Thymus (tissue), 11 donors: ENCODE data around the gene SH3BP2. TPM values are rescaled to one million over a fixed set of nuclear protein-coding genes. Genes with fewer than 3 reads are reported as not detected.
"Not testable (repeated sequence)": the region's sequence is repeated elsewhere in the genome, so short reads cannot be mapped to it uniquely, and the experiment has no call there.

Experiments used
- DNase-seq, 9 donors: peaks; one replicate each; pipeline ENCODE4 v3.0.0-alpha.2; 2013; ENCODE audit warnings: low spot score in 9 of 9, low read depth in 6 of 9, missing footprints in 1 of 9
- H3K27ac ChIP-seq, 2 donors: one replicate each; pipeline ENCODE4 v1.5.1; 2013; ENCODE audit warnings: control low read depth in 1 of 2, low read depth in 1 of 2, low read length in 1 of 2, mild to moderate bottlenecking in 1 of 2, moderate library complexity in 1 of 2
- H3K27me3 ChIP-seq, 2 donors: one replicate each; pipeline ENCODE4 v1.5.1; 2013; ENCODE audit warnings: low read length in 1 of 2; ENCODE audit not compliant: control insufficient read depth in 2 of 2, insufficient read depth in 1 of 2
- H3K36me3 ChIP-seq, 2 donors: one replicate each; pipeline ENCODE4 v1.5.1; 2013; ENCODE audit warnings: low read length in 1 of 2, mild to moderate bottlenecking in 1 of 2, moderate library complexity in 1 of 2; ENCODE audit not compliant: control insufficient read depth in 2 of 2, insufficient read depth in 2 of 2
- H3K4me1 ChIP-seq, 2 donors: one replicate each; pipeline ENCODE4 v1.5.1; 2013; ENCODE audit warnings: low read length in 2 of 2; ENCODE audit not compliant: control insufficient read depth in 2 of 2, insufficient read depth in 2 of 2
- H3K4me3 ChIP-seq, 2 donors: one replicate each; pipeline ENCODE4 v1.5.1; 2013; ENCODE audit warnings: low read length in 2 of 2, control low read depth in 1 of 2, mild to moderate bottlenecking in 1 of 2
- H3K9me3 ChIP-seq, 2 donors: one replicate each; pipeline ENCODE4 v1.5.1; 2013; ENCODE audit warnings: low read length in 1 of 2, mild to moderate bottlenecking in 1 of 2; ENCODE audit not compliant: control insufficient read depth in 2 of 2, insufficient read depth in 1 of 2
- WGBS: extraction: QIAGEN DNeasy Blood & Tissue Kit; methylation state at CpG from one replicate; pipeline ENCODE4 v1.1.7; 2013; 5-methylcytosine and 5-hydroxymethylcytosine counted together
- polyA plus RNA-seq: library from polyadenylated mRNA; stranded (reverse); fragments of 200-250 nt; gene quantifications from one replicate; pipeline ENCODE4 v1.2.3, GENCODE V29; 2013
- total RNA-seq: library from RNA; stranded (reverse); fragments of 120-200 nt; gene quantifications from one replicate; pipeline ENCODE4 v1.2.4, GENCODE V29; 2013
- donor health status: healthy.

The SH3BP2 gene
- total and polyA plus RNA-seq, 2 donors = 10.6 to 43.9 TPM

GRCh38 chr4:2771264-2771663 lies 21.6 kb upstream of the SH3BP2 start:
- H3K27me3 ChIP-seq = no peaks in the 10 kb centered on the region
- DNase-seq = no peak
- peaks cover 0 to 2% of the 10 kb centered on the region in 2 donors for H3K4me1 ChIP-seq
- H3K9me3 ChIP-seq = peaks cover 0 to 14% of the 10 kb centered on the region in 2 donors
- 93% methylated on average over 3 of the region's 3 CpGs for WGBS
- H3K27ac ChIP-seq = no peak overlapping the region
- no peak overlapping the region for H3K4me3 ChIP-seq
- no peaks in the 10 kb centered on the region for H3K36me3 ChIP-seq

GRCh38 chr4:2780643-2781042 lies 12.2 kb upstream of the SH3BP2 start:
- H3K27ac ChIP-seq, H3K4me3 ChIP-seq, H3K9me3 ChIP-seq, DNase-seq, H3K36me3 ChIP-seq, H3K4me1 ChIP-seq, H3K27me3 ChIP-seq: not testable (repeated sequence)
- whole genome bisulfite sequencing = 97% methylated on average over 5 of the region's 5 CpGs

DNA sequence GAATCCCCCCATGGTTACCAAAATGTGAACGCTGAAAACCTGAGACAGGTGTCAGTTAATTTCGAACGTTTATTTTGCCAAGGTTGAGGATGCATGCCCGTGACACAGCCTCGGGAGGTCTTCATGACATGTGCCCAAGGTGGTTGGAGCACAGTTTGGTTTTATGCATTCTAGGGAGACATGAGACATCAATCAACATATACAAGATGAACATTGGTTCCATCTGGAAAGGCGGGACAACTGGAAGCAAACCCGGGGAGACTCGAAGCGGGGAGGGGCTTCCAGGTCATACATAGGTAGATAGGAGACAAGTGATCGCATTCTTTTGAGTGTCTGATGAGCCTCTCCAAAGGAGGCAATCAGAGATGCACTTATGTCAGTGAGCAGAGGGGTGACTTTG lies 11.0 kb upstream of the SH3BP2 start:
- Histone ChIP-seq H3K36me3 (no peaks in the 10 kb centered on the region), H3K4me3 (no peak overlapping the region), H3K9me3 (no peaks in the 10 kb centered on the region), H3K4me1 (peaks cover 16 to 19% of the 10 kb centered on the region in 2 donors), H3K27me3 (no peaks in the 10 kb centered on the region), H3K27ac (no peak overlapping the region)
- 95% methylated on average over 10 of the region's 10 CpGs for WGBS
- no peak for DNase-seq

- Histone ChIP-seq H3K9me3 (no peaks in the 10 kb centered on the region), H3K4me3 (no peak overlapping the region), H3K27ac (no peak overlapping the region), H3K27me3 (no peaks in the 10 kb centered on the region), H3K36me3 (no peaks in the 10 kb centered on the region), H3K4me1 (peaks cover 32 to 34% of the 10 kb centered on the region in 2 donors)
- DNase-seq = no peak
- WGBS = 93% methylated on average over 4 of the region's 4 CpGs
Observed at GRCh38 chr4:2783790-2784189, 9.1 kb upstream of the SH3BP2 start.

DNA sequence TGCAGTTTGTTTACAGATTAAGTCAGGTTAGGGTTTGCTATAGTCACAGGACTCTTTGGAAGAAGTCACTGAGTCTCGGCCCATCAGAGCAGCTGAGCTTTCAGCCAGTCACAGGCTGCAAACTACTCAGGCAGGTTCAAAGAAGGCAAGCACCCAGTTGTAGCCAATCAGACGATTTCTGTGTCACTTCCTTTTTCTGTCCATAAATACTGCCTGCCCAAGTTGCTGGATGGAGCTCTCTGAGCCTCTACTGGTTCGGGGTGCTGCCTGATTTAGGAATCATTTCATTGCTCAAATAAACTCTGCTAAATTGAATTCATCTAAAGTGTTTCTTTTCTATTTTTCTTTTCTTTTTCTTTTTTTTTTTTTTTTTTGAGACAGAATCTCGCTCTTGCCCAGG lies 7.3 kb upstream of the SH3BP2 start:
- Histone ChIP-seq H3K9me3 (peaks cover 0 to 6% of the 10 kb centered on the region in 2 donors), H3K36me3 (no peaks in the 10 kb centered on the region), H3K27me3 (no peaks in the 10 kb centered on the region), H3K4me1 (peaks cover 32 to 42% of the 10 kb centered on the region in 2 donors), H3K4me3 (no peak overlapping the region), H3K27ac (peak overlapping the region in 1 of 2 donors; percentile 71)
- WGBS = 38% methylated on average over 4 of the region's 4 CpGs
- peak in 6 of 9 donors; percentile 68 to 88 (median 78) for DNase-seq

- H3K27me3 ChIP-seq = peaks cover 0 to 3% of the 10 kb centered on the region in 2 donors
- peak overlapping the region; percentile 71 to 76 for H3K27ac ChIP-seq
- no peak overlapping the region for H3K4me3 ChIP-seq
- DNase-seq = peak in 1 of 9 donors; percentile 39
- H3K4me1 ChIP-seq = peaks cover 32 to 42% of the 10 kb centered on the region in 2 donors
- H3K9me3 ChIP-seq = peaks cover 0 to 6% of the 10 kb centered on the region in 2 donors
- 84% methylated on average over 7 of the region's 7 CpGs for WGBS
- no peaks in the 10 kb centered on the region for H3K36me3 ChIP-seq
Observed at GRCh38 chr4:2786152-2786671, 6.7 kb upstream of the SH3BP2 start.

GRCh38 chr4:2786794-2787229 lies 6.1 kb upstream of the SH3BP2 start:
- Histone ChIP-seq H3K27ac (peak overlapping the region; percentile 71 to 77), H3K4me3 (no peak overlapping the region), H3K36me3 (no peaks in the 10 kb centered on the region), H3K4me1 (peaks cover 32 to 44% of the 10 kb centered on the region in 2 donors), H3K9me3 (peaks cover 0 to 6% of the 10 kb centered on the region in 2 donors), H3K27me3 (peaks cover 0 to 9% of the 10 kb centered on the region in 2 donors)
- no peak for DNase-seq
- WGBS = 61% methylated on average over 9 of the region's 9 CpGs

GRCh38 chr4:2787230-2788100 lies 5.4 kb upstream of the SH3BP2 start:
- peaks cover 0 to 9% of the 10 kb centered on the region in 2 donors for H3K9me3 ChIP-seq
- peak overlapping the region; percentile 57 to 84 for H3K27ac ChIP-seq
- no peaks in the 10 kb centered on the region for H3K36me3 ChIP-seq
- H3K4me3 ChIP-seq = no peak overlapping the region
- DNase-seq = peak in 4 of 9 donors; percentile 64 to 79 (median 66)
- peaks cover 0 to 15% of the 10 kb centered on the region in 2 donors for H3K27me3 ChIP-seq
- WGBS = 44% methylated on average over 18 of the region's 18 CpGs
- peaks cover 32 to 51% of the 10 kb centered on the region in 2 donors for H3K4me1 ChIP-seq

- Histone ChIP-seq H3K27ac (peak overlapping the region in 1 of 2 donors; percentile 84), H3K4me3 (no peak overlapping the region), H3K4me1 (peaks cover 34 to 53% of the 10 kb centered on the region in 2 donors), H3K9me3 (peaks cover 0 to 10% of the 10 kb centered on the region in 2 donors), H3K36me3 (no peaks in the 10 kb centered on the region), H3K27me3 (peaks cover 0 to 20% of the 10 kb centered on the region in 2 donors)
- WGBS = 95% methylated on average over 7 of the region's 7 CpGs
- DNase-seq = no peak
Observed at GRCh38 chr4:2788101-2788500, 4.8 kb upstream of the SH3BP2 start.
